A549 (cell line): ENCODE data around the gene SEMA4B. TPM values are rescaled to one million over a fixed set of nuclear protein-coding genes. Genes with fewer than 3 reads are reported as not detected.
A peak's percentile ranks its signal among the peaks of the same experiment; 100 is the strongest.

ENCODE experiments used
- CBX2 ChIP-seq: fragments of 200-600 bp; sonication (generic); IDR thresholded peaks from 2 replicates; pipeline ENCODE4 v1.6.1; 2016; ENCODE audit warnings: low read depth, mild to moderate bottlenecking, borderline replicate concordance
- CEBPB ChIP-seq, 2 experiments: fragments of >200 bp in 1 of 2; sonication (Bioruptor Twin) in 1 of 2; formaldehyde crosslinking in 1 of 2; IDR thresholded peaks; 2 replicates each; pipeline ENCODE4 v1.6.1; 2012 to 2016
- EHMT2 ChIP-seq: fragments of 200-600 bp; sonication (generic); IDR thresholded peaks from 2 replicates; pipeline ENCODE4 v1.6.1; 2016; ENCODE audit warnings: antibody characterized with exemption, low read depth, mild to moderate bottlenecking, moderate library complexity
- ELK1 ChIP-seq: fragments of 150-350 bp; IDR thresholded peaks from 2 replicates; pipeline ENCODE4 v1.6.1; 2014; ENCODE audit warnings: low read depth, mild to moderate bottlenecking, low read length
- FOSB ChIP-seq: fragments of 250-450 bp; sonication (Bioruptor Pico); IDR thresholded peaks from 2 replicates; pipeline ENCODE4 v1.5.0; 2020; ENCODE audit warnings: mild to moderate bottlenecking, moderate library complexity
- HDAC2 ChIP-seq: fragments of 200-600 bp; sonication (generic); IDR thresholded peaks from 2 replicates; pipeline ENCODE4 v1.6.1; 2016
- HES2 ChIP-seq: fragments of >200 bp; sonication (Bioruptor Twin); formaldehyde crosslinking; IDR thresholded peaks from 2 replicates; pipeline ENCODE4 v1.6.1; 2016
- MAZ ChIP-seq: fragments of 150-350 bp; IDR thresholded peaks from 2 replicates; pipeline ENCODE4 v1.6.1; 2014; ENCODE audit warnings: antibody characterized with exemption, low read depth, low read length, borderline replicate concordance
- MYC ChIP-seq: IDR thresholded peaks from 2 replicates; pipeline ENCODE4 v1.6.1; 2012; ENCODE audit warnings: mild to moderate bottlenecking, inconsistent platforms, low read length, improper control_type of control experiment, borderline replicate concordance
- NFE2L2 ChIP-seq: fragments of 150-350 bp; conservative IDR thresholded peaks from 2 replicates; pipeline ENCODE4 v1.6.1; 2014; ENCODE audit warnings: low read length
- PHF8 ChIP-seq: fragments of 200-600 bp; sonication (generic); IDR thresholded peaks from 2 replicates; pipeline ENCODE4 v1.6.1; 2016; ENCODE audit warnings: low read depth, mild to moderate bottlenecking, antibody characterized with exemption, moderate library complexity, borderline replicate concordance
- POLR2A ChIP-seq: IDR thresholded peaks from 2 replicates; pipeline ENCODE4 v1.6.1; 2012; ENCODE audit warnings: mild to moderate bottlenecking, low read length
- RARB ChIP-seq: fragments of 250-450 bp; sonication (Bioruptor Pico); IDR thresholded peaks from 2 replicates; pipeline ENCODE4 v1.8.0; 2021; ENCODE audit warnings: mild to moderate bottlenecking, moderate library complexity
- REST ChIP-seq: fragments of 200-600 bp; sonication (generic); IDR thresholded peaks from 2 replicates; pipeline ENCODE4 v1.6.1; 2016; ENCODE audit warnings: antibody characterized with exemption, mild to moderate bottlenecking, moderate library complexity
- RNF2 ChIP-seq: fragments of 200-600 bp; sonication (generic); IDR thresholded peaks from 2 replicates; pipeline ENCODE4 v1.6.1; 2016; ENCODE audit warnings: low read depth, mild to moderate bottlenecking, antibody characterized with exemption, moderate library complexity, borderline replicate concordance
- SMC3 ChIP-seq: fragments of >200 bp; sonication (Bioruptor Twin); formaldehyde crosslinking; IDR thresholded peaks from 3 replicates; pipeline ENCODE4 v1.6.1; 2018; ENCODE audit warnings: inconsistent platforms
- TFCP2L1 ChIP-seq: fragments of 250-450 bp; sonication (Bioruptor Pico); IDR thresholded peaks from 2 replicates; pipeline ENCODE4 v1.5.0; 2021; ENCODE audit warnings: mild to moderate bottlenecking
- TP53 ChIP-seq: fragments of 250-450 bp; sonication (Bioruptor Pico); IDR thresholded peaks from 2 replicates; pipeline ENCODE4 v1.5.0; 2021; ENCODE audit warnings: mild to moderate bottlenecking, moderate library complexity
- ZFP36 ChIP-seq: fragments of 450-650 bp; IDR thresholded peaks from 2 replicates; pipeline ENCODE4 v1.6.1; 2014; ENCODE audit warnings: borderline replicate concordance; ENCODE audit not compliant: partially characterized antibody
- ZNF302 ChIP-seq: fragments of 250-450 bp; sonication (Bioruptor Pico); IDR thresholded peaks from 2 replicates; pipeline ENCODE4 v1.9.0; 2021; ENCODE audit warnings: inconsistent platforms, mild to moderate bottlenecking, moderate library complexity
- ZSCAN20 ChIP-seq: fragments of 250-450 bp; sonication (Bioruptor Pico); IDR thresholded peaks from 2 replicates; pipeline ENCODE4 v1.8.0; 2022; ENCODE audit warnings: mild to moderate bottlenecking, moderate library complexity
- polyA plus RNA-seq, 4 experiments: library from polyadenylated mRNA; depleted of rRNA in 3 of 4; stranded (reverse); fragments of >200 nt; fragmentation: RNase III in 1 of 4; extraction: RNeasy Plus Mini Kit Qiagen cat#74134 plus additional on column Dnase treatment in 1 of 4; gene quantifications; 2 replicates in 3 of 4; 3 replicates in 1 of 4; pipeline ENCODE4 v1.2.3, GENCODE V29; 2011 to 2017
- TF ChIP-seq, protein P1 (sequence below): IDR thresholded peaks from 2 replicates; pipeline ENCODE4 v1.6.1; 2012
- TF ChIP-seq, protein P2 (sequence below): IDR thresholded peaks from 2 replicates; pipeline ENCODE4 v1.6.1; 2012
- TF ChIP-seq, protein P3 (sequence below): fragments of >200 bp; sonication (Bioruptor Twin); formaldehyde crosslinking; IDR thresholded peaks from 3 replicates; pipeline ENCODE4 v1.5.1; 2016
- TF ChIP-seq, protein P4 (sequence below): fragments of >200 bp; sonication (Bioruptor Twin); formaldehyde crosslinking; IDR thresholded peaks from 3 replicates; pipeline ENCODE4 v1.6.1; 2016

SEMA4B gene
- polyA plus RNA-seq, 2 of the 4 experiments (the other 2 are of a cell fraction) = 45.3 to 47.1 TPM

- TF ChIP-seq, protein P1, sequence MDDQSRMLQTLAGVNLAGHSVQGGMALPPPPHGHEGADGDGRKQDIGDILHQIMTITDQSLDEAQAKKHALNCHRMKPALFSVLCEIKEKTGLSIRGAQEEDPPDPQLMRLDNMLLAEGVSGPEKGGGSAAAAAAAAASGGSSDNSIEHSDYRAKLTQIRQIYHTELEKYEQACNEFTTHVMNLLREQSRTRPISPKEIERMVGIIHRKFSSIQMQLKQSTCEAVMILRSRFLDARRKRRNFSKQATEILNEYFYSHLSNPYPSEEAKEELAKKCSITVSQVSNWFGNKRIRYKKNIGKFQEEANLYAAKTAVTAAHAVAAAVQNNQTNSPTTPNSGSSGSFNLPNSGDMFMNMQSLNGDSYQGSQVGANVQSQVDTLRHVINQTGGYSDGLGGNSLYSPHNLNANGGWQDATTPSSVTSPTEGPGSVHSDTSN = 0 out of 2 replicates have a peak, but pooled peaks have one; percentile 4
- TF ChIP-seq CEBPB (IDR thresholded peaks at IDR 0.05) (peak; percentile 34 to 72; a peak in 3 of 4 replicates), PHF8 (peak; percentile 39), HDAC2 (no peak), MYC (0 out of 2 replicates have a peak, but pooled peaks have one; percentile 11), HES2 (no peak), RNF2 (no peak), RARB (CRISPR knock-in tag) (0 out of 2 replicates have a peak, but pooled peaks have one; percentile 52), ZSCAN20 (CRISPR knock-in tag) (no peak), TP53 (CRISPR knock-in tag) (no peak), EHMT2 (no peak), MAZ (0 out of 2 replicates have a peak, but pooled peaks have one; percentile 61), TFCP2L1 (CRISPR knock-in tag) (0 out of 2 replicates have a peak, but pooled peaks have one; percentile 41), NFE2L2 (no peak), ZFP36 (no peak), CBX2 (no peak), ELK1 (no peak), REST (no peak), SMC3 (no peak), ZNF302 (CRISPR knock-in tag) (no peak), FOSB (CRISPR knock-in tag) (no peak), POLR2A (peak; percentile 95)
- TF ChIP-seq, protein P2, sequence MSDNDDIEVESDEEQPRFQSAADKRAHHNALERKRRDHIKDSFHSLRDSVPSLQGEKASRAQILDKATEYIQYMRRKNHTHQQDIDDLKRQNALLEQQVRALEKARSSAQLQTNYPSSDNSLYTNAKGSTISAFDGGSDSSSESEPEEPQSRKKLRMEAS = peak; percentile 54
- TF ChIP-seq, protein P3, sequence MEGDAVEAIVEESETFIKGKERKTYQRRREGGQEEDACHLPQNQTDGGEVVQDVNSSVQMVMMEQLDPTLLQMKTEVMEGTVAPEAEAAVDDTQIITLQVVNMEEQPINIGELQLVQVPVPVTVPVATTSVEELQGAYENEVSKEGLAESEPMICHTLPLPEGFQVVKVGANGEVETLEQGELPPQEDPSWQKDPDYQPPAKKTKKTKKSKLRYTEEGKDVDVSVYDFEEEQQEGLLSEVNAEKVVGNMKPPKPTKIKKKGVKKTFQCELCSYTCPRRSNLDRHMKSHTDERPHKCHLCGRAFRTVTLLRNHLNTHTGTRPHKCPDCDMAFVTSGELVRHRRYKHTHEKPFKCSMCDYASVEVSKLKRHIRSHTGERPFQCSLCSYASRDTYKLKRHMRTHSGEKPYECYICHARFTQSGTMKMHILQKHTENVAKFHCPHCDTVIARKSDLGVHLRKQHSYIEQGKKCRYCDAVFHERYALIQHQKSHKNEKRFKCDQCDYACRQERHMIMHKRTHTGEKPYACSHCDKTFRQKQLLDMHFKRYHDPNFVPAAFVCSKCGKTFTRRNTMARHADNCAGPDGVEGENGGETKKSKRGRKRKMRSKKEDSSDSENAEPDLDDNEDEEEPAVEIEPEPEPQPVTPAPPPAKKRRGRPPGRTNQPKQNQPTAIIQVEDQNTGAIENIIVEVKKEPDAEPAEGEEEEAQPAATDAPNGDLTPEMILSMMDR = no peak
- TF ChIP-seq, protein P4, sequence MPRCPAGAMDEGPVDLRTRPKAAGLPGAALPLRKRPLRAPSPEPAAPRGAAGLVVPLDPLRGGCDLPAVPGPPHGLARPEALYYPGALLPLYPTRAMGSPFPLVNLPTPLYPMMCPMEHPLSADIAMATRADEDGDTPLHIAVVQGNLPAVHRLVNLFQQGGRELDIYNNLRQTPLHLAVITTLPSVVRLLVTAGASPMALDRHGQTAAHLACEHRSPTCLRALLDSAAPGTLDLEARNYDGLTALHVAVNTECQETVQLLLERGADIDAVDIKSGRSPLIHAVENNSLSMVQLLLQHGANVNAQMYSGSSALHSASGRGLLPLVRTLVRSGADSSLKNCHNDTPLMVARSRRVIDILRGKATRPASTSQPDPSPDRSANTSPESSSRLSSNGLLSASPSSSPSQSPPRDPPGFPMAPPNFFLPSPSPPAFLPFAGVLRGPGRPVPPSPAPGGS = peak; percentile 61; the same call in 1 of the 3 replicates
Observed at GRCh38 chr15:90234096-90234988, 33.2 kb downstream of the SEMA4B start, which contains the start of gene GDPGP1 (continued).
